Activated CD4-positive, CD25-positive, alpha-beta regulatory T cell treated with anti-CD3 and anti-CD28 coated beads, Interleukin-2, amount 50 U/mL, for 72 hours (primary cell): ENCODE data around the gene KHDC4.
"Not testable (repeated sequence)": the region's sequence is repeated elsewhere in the genome, so short reads cannot be mapped to it uniquely, and the experiment has no call there.

Experiments used
- DNase-seq: peaks from one replicate; pipeline ENCODE4 v3.0.0; 2021

KHDC4 gene

GRCh38 chr1:155940482-155940992 is 6.3 kb upstream of the KHDC4 start:
- DNase-seq: no peak

DNA sequence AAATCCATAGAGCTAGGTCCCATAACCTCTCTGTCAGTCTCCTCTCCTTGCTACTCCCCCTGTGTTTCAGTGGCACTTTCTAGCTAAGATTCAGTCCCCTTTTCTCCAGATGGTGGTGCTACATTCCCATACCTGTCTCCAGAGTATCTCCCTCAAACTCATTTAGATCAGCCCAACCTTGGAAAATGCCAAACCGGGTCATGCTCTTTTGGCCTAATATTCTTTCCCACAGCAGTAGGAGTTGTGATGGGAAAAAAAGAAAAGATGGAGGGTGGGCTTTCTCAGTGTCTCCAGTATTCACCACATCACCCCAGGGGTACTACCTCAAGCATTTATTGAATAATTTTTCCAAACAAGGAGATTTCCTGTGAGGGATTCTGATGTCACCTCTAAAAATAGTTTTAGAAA is 4.0 kb upstream of the KHDC4 start:
- DNase-seq: peak; percentile 1

DNA sequence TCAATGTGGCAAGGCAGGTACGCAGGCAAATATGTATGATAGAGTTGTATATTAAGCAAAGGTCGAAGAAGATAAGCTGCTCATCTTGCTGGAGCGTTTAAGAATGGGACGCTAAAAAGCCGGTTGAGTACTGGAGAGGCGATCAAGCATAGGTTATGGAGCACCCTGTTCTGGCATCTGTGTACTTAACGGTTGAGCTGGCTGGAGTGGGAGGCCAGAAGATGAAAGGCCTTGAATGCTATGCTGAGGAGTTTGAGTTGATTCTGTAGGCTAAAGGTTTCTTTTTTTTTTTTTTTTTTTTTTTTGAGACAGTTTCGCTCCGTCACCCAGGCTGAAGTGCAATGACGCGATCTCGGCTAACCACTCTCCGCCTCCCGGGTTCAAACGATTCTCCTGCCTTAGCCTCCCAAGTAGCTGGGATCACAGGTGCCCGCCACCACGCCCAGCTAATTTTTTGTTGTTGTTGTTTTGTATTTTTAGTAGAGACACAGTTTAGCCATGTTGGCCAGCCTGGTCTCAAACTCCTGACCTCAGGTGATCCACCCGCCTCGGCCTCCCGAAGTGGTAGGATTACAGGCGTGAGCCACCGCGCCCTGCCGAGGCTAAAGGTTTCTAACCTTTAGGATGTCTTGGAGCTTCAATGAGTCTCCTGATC is 850 bp upstream of the KHDC4 start:
- no peak for DNase-seq

DNA sequence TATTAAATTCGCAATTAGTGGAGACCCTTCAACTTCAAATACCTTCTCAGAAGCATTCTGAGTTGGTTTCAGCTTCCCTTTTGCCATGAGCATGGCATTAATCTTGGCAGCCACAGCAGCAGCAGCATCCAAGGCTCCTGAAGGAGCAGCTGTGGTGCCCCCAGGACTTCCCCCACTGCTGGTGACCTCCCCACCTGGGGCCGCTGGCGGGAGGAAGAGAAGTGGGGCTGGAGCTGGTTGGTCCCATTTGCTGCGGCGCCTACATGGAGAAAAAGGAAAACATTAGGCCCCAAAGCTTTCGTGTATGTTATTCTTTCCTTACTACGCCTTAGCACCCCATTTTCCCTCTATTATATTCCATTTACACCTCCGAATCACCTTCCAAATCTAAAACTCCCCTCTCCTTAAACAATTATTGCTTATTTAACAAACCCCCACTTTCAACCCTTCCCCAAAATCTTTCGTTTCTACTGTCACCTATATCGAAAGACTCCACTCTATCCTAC is 569 bp downstream of the KHDC4 start:
- no peak for DNase-seq

GRCh38 chr1:155932487-155932886 is 1.7 kb downstream of the KHDC4 start:
- no peak for DNase-seq

DNA sequence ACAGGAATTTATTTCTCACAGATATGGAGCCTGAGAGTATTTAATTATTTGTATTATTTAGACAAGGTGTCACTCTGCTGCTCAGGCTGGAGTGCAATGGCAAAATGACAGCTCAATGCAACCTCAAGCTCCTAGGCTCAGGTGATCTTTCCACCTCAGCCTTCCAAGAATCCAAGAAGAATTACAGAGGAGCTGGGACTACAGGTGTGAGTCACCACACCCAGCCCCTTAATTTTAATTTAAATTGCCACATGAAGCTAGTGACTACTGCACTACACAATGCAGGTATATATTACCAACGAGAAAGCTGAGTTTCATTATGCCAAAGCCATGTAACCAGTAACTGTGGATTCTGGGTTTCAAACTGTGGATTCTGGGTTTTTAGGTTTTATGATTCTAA is 2.1 kb downstream of the KHDC4 start:
- DNase-seq: no peak

DNA sequence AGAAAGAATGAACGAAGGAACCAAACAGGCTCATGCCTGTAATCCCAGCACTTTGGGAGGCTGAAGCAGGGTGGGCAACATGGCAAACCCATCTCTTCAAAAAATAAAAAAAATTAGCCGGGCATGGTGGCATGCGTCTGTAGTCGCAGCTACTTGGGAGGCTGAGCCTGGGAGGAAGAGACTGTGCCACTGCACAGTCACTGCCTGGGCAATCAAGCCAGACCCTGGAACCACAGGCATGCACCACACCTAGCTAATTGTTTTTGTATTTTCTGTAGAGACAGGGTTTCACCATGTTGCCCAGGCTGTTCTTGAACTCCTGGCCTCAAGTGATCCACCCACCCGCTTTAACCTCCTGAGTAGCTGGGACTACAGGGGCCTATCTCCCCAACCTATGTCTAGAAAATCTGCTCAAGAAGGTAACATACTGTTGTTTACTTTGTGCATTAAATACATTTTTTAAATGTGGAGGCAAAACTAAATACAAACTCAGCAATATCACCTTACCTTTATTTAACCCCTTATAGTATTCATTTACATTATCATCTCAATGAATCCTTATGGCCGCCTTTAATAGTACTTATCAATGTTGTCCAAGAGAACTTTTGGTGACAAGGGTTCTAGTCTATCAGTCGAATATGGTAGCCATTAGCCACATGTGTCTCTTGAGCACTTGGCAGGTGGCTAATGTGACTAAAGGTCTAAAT is 2.7 kb downstream of the KHDC4 start:
- no peak for DNase-seq

DNA sequence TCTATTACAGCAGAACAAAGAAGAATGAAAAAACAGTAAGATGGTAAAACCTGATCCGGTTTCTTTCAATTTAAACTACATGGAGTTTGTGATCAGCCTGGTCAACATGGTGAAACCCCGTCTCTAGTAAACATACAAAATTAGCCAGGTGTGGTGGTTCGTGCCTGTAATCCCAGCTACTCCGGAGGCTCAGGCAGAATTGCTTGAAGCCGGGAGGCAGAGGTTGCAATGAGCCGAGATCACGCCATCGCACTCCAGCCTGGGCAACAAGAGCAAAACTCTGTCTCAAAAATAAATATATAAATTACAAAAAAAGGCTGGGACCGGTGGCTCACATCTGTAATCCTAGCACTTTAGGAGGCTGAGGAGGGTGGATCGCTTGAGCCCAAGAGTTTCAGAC is 3.5 kb downstream of the KHDC4 start:
- DNase-seq: not testable (repeated sequence)

GRCh38 chr1:155929057-155929456 is 5.2 kb downstream of the KHDC4 start:
- DNase-seq: no peak

DNA sequence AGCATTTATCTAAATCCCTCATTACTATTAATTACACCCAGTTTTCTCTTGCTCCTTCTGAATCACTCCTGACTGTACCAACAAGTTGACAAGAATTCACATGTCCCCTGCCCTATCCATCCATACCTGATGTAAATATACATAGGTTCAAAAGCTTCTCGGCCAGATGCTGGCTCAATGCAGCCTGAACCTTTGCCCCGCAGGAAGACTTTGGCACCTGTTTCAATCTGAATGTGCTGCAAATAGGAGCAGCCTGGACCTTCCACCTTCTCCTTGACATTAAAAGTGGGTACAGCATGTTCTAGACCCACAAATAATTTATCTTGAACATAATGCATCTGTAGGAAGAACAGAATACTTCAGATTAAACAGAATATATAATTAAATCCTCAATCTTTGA is 8.7 kb downstream of the KHDC4 start:
- no peak for DNase-seq

- DNase-seq: no peak
These were observed 13.5 kb downstream of the KHDC4 start for GRCh38 chr1:155920717-155921116.

DNA sequence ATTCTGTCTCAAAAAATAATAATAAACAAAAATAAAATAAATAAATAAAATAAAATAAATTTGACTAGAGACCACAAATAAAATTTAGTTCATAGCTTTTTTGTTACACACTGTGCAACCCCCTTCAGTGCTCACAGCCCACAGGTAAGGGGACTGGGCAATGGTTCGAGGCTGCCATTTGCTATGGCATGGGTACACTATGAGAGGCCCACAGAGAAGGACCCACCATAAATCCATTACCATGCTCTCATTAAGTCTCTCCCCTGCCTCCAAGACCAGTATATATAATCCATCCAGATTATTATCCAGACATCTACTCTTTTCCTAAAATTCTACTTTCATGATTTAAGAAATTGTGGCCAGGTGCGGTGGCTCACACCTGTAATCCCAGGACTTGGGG is 14.4 kb downstream of the KHDC4 start:
- no peak for DNase-seq

DNA sequence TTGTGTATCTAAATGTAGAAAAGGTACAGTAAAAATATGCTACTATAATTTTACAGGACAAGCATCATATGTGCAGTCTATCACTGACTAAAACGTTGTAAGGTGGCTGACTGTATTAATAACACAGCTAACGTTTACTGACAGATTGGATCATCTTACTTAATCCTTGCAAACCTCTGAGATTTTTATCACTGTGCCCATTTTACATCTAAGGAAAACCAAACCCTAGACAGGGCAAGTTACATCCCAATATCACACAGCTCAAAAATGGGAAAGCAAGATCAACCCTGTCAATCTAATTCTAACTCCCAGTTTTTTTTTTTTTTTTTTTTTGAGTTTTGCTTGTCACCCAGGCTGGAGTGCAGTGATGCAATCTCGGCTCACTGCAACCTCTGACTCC is 15.6 kb downstream of the KHDC4 start:
- DNase-seq: no peak

GRCh38 chr1:155913969-155914757 is 20.1 kb downstream of the KHDC4 start:
- no peak for DNase-seq

GRCh38 chr1:155912056-155912536 is 22.1 kb downstream of the KHDC4 start:
- DNase-seq: no peak

GRCh38 chr1:155911156-155912055 is 22.8 kb downstream of the KHDC4 start, which contains the start of gene RIT1:
Gene RIT1 (minus strand): TSS chr1:155911349. CDS start chr1:155910761, 588 bp downstream.
- DNase-seq: peak; percentile 84

- no peak for DNase-seq
These were observed 23.5 kb downstream of the KHDC4 start for GRCh38 chr1:155910621-155911121.

GRCh38 chr1:155909894-155910293 is 24.3 kb downstream of the KHDC4 start:
- no peak for DNase-seq

DNA sequence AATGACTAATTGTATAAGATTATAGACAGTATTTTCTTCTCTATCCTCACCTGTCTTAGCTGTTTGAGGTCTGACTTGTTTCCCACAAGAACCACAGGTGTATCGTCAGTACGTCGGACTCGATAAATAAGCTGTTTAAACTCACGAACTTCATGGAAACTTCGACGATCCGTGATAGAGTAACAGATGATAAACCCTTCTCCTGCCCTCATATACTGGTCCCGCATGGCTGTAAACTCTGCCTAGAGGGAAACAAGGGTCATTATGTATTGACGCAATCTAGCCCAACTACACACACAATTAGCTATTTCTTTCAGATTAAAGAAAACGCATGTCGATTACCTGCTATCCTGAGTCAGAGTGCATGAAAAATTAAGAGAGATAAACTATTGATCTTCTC is 30.0 kb downstream of the KHDC4 start:
- DNase-seq: no peak

DNA sequence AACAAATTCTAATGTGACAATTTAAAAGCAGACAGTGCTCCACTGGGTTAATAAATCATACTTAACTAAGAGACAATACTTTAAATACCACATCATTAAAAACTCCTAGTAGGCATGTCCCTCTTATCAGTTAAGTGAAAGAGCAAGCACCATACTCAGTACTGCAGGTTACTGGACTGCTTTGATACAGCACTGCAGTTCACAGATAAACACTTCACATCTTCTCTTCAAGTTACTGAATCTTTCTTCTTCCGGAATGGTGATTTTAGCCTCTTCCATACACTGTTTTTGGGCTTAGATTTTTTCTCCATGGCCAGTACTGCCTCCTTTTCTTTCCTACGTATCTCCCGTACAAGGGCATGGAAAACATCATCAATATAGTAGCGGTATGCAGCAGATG is 34.1 kb downstream of the KHDC4 start:
- DNase-seq: no peak

DNA sequence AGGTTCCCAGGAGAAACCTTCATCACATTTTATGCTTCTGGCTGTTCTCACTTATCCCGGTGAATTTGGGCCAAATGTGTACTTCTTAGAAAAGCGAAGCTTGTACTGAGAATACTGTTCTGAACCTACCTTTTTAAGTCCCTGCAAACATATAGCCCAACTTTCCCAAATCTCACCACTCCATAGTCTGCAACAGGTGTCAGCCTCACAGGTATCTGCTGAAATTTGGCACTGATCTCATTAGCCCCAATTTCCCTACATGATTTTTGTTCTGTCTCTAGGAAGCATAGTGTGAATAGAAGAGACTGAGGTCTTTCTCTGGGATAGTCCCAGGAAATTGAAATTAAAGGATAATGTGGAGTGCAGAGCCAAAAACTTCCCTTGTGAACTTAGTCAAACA is 34.5 kb downstream of the KHDC4 start:
- no peak for DNase-seq

DNA sequence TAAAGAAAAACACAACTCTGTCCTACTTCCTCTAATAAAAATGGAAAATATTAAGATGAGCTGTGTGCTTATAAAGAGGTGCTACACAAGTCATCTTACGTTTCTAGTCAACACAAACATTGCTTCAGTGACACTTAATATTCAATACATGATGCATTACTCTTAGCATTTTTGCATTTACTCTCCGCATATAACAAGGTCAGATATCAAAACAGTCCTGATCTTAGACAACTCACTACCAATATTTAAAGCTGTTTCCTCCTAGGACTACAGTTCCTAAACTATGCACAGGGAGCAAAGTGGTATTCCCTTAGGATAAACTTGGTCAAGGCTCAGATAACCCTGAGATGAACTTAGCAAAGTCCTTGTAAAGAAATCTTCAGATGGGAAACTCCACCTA is 35.3 kb downstream of the KHDC4 start:
- DNase-seq: no peak
